GM21526 (cell line): Measurements from ENCODE around the gene BRD1.

ENCODE experiments used
- ATAC-seq: cut with Tn5 transposase; IDR thresholded peaks from one replicate; pipeline ENCODE4 v1.9.1; 2021; ENCODE audit warnings: moderate library complexity; ENCODE audit not compliant: unreplicated experiment, low FRiP score

The BRD1 gene

DNA sequence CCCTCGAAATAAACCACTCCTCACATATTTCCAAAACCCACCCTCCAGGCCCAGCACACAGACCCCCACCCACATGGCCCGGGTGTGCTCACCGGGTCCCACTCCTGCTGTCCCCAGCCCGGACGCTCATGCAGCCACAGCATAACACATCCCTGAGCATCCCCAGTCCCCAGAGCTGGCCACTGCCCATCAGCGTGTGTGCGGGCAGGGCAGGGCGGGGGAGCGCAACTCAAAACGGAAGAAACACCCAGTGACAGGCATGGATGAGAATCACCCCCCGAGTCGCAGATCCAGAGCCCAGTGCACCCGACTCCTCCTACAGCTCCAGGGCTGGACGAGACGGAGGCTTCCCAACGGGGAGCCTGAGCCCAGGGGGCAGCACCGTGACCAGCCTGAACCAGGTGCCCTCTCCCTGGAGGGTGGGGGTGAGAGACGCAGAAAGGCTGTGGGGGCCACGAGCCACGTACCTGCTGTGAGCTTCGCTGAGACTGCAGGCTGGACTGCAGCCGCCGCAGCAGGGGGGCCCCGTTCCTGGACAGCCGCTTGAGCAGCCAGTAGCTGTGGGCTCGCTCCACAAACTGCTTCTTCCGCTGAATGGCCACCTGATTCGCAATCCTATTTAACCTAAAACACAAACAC lies 23.8 kb downstream of the BRD1 start:
- ATAC-seq: no peak

- no peak for ATAC-seq
Measured at GRCh38 chr22:49803134-49803533, 24.5 kb downstream of the BRD1 start.

- ATAC-seq: no peak
Measured at GRCh38 chr22:49801391-49802060, 26.1 kb downstream of the BRD1 start.

- no peak for ATAC-seq
Measured at GRCh38 chr22:49800408-49801238, 27.1 kb downstream of the BRD1 start.

- ATAC-seq: no peak
Measured at GRCh38 chr22:49799431-49800075, 28.1 kb downstream of the BRD1 start.

DNA sequence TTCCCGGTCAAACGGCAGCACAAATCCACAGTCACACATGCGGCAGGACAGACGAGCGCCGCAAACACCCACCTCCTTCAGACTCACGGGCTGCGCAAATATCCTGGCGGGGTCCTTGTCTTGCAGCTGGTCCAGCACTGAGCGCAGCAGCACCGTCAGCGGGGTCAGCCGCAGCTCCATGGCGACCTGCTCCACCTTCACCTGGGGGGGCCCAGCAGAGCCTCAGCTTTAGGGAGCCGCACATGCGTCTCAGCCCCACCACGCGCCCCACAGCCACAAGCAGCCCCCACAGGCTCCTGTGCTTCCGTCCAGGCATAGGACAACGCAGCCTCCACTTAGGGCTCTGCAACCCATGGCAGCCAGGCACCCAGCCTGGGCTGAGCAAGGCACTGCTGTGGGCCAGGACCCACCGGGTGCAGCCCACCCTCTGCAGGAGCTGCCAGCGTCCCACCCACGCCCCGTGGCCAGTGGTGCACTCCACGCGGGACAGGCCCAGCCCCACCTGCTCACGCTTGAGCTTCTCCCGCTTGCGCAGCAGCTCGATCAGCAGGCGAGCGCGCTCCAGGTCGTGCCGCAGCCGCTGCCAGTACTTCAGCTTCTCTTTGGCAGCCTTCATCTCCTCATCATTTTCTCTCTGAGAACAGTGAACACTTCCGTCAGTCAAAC lies 29.1 kb downstream of the BRD1 start:
- ATAC-seq: no peak

DNA sequence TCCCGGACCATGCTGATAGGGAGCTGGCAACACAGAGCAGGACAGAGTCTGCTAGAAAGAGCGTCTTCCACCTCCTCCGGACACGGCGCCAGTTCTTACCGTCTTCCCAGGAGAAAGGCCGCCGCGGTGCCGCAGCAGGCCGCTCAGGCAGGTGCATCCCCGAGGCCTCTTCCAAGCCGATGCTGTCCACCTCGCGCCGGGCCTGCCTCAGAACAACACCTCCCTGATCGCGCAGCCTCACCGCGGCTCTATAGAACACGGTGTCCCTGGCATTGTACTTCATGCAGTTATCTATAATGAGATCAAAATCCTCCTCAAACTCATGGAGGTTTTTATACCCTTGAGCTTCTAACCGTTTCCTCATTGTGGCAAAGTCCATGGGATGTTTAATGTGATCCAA lies 30.0 kb downstream of the BRD1 start:
- ATAC-seq: no peak

- no peak for ATAC-seq
Measured at GRCh38 chr22:49796596-49797270, 30.9 kb downstream of the BRD1 start.

DNA sequence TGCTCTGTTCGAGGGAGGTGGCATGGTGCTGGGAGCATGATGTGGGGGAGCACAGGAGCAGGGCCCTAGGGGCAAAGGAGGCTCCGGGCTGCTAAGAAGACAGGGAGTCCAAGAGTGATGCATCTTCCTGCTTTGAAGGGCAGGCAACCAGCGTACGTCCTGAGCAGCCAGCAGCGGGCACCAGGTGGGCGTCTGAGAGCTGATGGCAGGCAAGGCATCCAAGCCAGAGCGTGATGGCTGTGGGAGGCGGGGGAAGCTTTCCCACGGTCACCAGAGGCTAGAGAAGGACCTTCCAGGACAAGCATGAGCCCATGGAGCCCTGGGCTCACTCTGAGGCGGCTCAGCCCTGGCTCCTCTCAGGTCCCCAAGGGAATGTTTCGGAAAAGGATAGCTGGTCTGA lies 32.2 kb downstream of the BRD1 start:
- ATAC-seq: no peak

- no peak for ATAC-seq
Measured at GRCh38 chr22:49793871-49794270, 33.8 kb downstream of the BRD1 start.

DNA sequence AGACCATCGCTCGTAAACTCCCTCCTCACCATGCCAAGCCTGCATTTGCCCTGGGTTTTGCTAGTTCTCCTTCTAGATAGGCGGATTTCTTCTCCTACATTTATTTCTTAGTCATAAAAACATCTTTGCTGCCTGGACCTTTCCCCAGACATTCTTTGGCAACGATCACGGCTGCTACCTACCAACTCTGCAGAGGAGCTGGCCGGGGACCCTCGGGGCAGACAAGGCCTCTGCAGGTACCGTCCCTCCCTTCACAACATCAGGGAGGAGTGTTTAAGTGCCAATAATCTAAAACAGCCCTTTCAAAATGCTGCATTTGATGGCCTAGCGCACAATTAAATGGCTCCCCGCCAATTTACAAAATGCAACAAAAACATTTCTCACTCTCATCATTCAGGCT lies 34.4 kb downstream of the BRD1 start:
- ATAC-seq: no peak

- no peak for ATAC-seq
Measured at GRCh38 chr22:49792107-49792506, 35.6 kb downstream of the BRD1 start.

- ATAC-seq: no peak
Measured at GRCh38 chr22:49791682-49792081, 36.0 kb downstream of the BRD1 start.

DNA sequence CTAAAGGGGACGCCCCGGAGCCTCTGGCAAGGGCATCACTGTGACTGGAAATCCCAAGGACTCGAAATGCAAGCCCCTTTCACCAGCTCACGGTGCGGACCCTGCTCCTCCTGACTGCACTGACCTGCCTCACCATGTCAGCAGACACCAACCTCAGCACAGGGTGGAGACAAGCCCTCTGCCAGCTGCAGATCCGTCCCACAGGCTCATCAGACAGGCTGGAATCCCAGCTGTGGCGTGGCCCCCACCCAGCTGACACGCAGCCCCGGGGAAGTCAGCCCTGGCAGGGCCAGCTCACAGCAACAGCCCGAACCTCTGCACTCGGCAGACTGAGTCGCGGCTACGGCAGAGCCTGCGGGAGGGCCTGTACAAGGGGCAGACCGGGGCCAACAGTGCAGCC lies 36.8 kb downstream of the BRD1 start:
- ATAC-seq: no peak

- ATAC-seq: no peak
Measured at GRCh38 chr22:49789289-49790141, 38.2 kb downstream of the BRD1 start.

DNA sequence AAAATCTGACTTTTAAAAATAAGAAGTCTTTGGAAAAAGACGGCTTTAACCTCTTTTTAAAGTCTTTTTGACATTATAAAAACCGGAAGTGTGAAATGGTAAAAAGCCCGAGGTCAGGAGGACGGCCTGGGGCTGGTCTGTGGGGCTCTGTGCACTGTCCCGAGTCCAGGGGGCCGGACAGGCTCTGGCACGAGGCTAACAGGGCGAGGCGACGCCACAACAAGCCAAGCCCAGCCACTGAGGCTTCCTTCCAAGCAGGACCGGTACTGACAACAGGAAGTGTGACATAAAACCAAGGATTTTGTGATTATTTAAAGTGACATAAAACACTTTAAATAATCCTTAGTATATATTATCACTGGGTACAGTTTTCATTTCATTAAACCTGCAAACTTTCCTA lies 39.2 kb downstream of the BRD1 start:
- ATAC-seq: no peak

GRCh38 chr22:49787861-49788260 lies 39.8 kb downstream of the BRD1 start:
- ATAC-seq: no peak

- no peak for ATAC-seq
Measured at GRCh38 chr22:49786976-49787706, 40.5 kb downstream of the BRD1 start.
